ENCODE results near the gene NDUFS2.

The NDUFS2 gene

GRCh38 chr1:161196521-161197451 is 5.4 kb upstream of the NDUFS2 start:
- no peak for DNase-seq

GRCh38 chr1:161197560-161198193 is 4.5 kb upstream of the NDUFS2 start:
- no peak for DNase-seq

GRCh38 chr1:161198194-161198896 is 3.8 kb upstream of the NDUFS2 start:
- no peak for DNase-seq

GRCh38 chr1:161198897-161199431 is 3.2 kb upstream of the NDUFS2 start, which contains the start of gene ADAMTS4:
Gene ADAMTS4, minus strand, starts transcription at chr1:161199054. Its CDS starts 427 bp downstream, at chr1:161198627.
- no peak for DNase-seq

- no peak for DNase-seq
Observed at GRCh38 chr1:161199506-161200139, 2.5 kb upstream of the NDUFS2 start.

- peak in 1 of 5 donors; percentile 45 for DNase-seq
Observed at GRCh38 chr1:161200421-161200991, 1.7 kb upstream of the NDUFS2 start.

- DNase-seq, result no peak
Observed at GRCh38 chr1:161200992-161201835, 953 bp upstream of the NDUFS2 start.

GRCh38 chr1:161206411-161207140 is 4.4 kb downstream of the NDUFS2 start:
- DNase-seq, result no peak

- DNase-seq, result no peak
Observed at GRCh38 chr1:161207173-161207572, 5.0 kb downstream of the NDUFS2 start.

- peak; percentile 35 to 70 (median 61) for DNase-seq
Observed at GRCh38 chr1:161209790-161210409, 7.7 kb downstream of the NDUFS2 start.

GRCh38 chr1:161214369-161214768 is 12.2 kb downstream of the NDUFS2 start:
- no peak for DNase-seq

GRCh38 chr1:161215076-161215475 is 12.9 kb downstream of the NDUFS2 start, which contains the start of gene FCER1G:
Gene FCER1G, plus strand, starts transcription at chr1:161215295. Its CDS starts 27 bp downstream, at chr1:161215322.
- no peak for DNase-seq

GRCh38 chr1:161216945-161217712 is 15.0 kb downstream of the NDUFS2 start:
- no peak for DNase-seq

- DNase-seq, result no peak
Observed at GRCh38 chr1:161217831-161218230, 15.7 kb downstream of the NDUFS2 start.

GRCh38 chr1:161218301-161219077 is 16.3 kb downstream of the NDUFS2 start:
- DNase-seq, result no peak

GRCh38 chr1:161219078-161219892 is 17.1 kb downstream of the NDUFS2 start:
- no peak for DNase-seq

- no peak for DNase-seq
Observed at GRCh38 chr1:161220002-161220401, 17.8 kb downstream of the NDUFS2 start.
